ENCODE measurements around the gene TATDN2. TPM values are rescaled to one million over a fixed set of nuclear protein-coding genes. Genes with fewer than 3 reads are reported as not detected.

TATDN2 gene
- polyA plus RNA-seq, 1 of the 3 experiments (the other 2 are of a cell fraction), result 14.7 TPM

GRCh38 chr3:10317311-10317960, 69.2 kb downstream of the TATDN2 start:
- Histone ChIP-seq H3K36me3 (replicated peaks in 1 of 2; ENCODE audit: control insufficient read depth in 1 of 2, insufficient read depth in 2 of 2, low read length in 1 of 2) (peaks cover 58 to 61% of the 10 kb centered on the region in 2 experiments), H3K9me3 (no peaks in the 10 kb centered on the region), H4K20me1 (ENCODE audit: insufficient read depth) (peaks cover 41% of the 10 kb centered on the region), H3K27me3 (ENCODE audit: insufficient read depth) (no peaks in the 10 kb centered on the region), H3K9ac (no peak overlapping the region), H3K4me2 (no peak overlapping the region), H3F3A (replicated peaks; ENCODE audit: insufficient read depth) (no peaks in the 10 kb centered on the region), H3K4me1 (ENCODE audit: control insufficient read depth in 1 of 2, insufficient read depth in 2 of 2, low read depth in 1 of 2, low read length in 1 of 2) (peaks cover 4 to 8% of the 10 kb centered on the region in 2 experiments; a peak in 3 of 4 replicates), H3K27ac (ENCODE audit: low read depth in 2 of 2, low read length in 1 of 2) (no peak overlapping the region), H2AFZ (ENCODE audit: low read depth) (no peak overlapping the region), H3K4me3 (ENCODE audit: low read depth in 2 of 2, low read length in 1 of 2) (no peak overlapping the region), H3K9me2 (no peaks in the 10 kb centered on the region), H3K79me2 (ENCODE audit: insufficient read depth) (peaks cover 67% of the 10 kb centered on the region)
- CTCF ChIA-PET, result no interaction called here
- WGBS (ENCODE audit: low lambda C conversion rate), result 96% methylated on average over 4 of the region's 4 CpGs
- no peak for DNase-seq
- POLR2A ChIA-PET, result no interaction called here
- TF ChIP-seq RFX5 (IDR thresholded peaks at IDR 0.05; ENCODE audit: low read length), result no peak
- TF ChIP-seq EP300 (IDR thresholded peaks at IDR 0.05; ENCODE audit: borderline replicate concordance in 1 of 2, low read depth in 1 of 2, low read length in 1 of 2), result no peak
- TF ChIP-seq GATA2 (CRISPR knock-in tag; IDR thresholded peaks at IDR 0.05), result no peak
- TF ChIP-seq REST (IDR thresholded peaks at IDR 0.05; ENCODE audit: low read depth, low read length), result no peak

GRCh38 chr3:10317961-10318350, 69.7 kb downstream of the TATDN2 start:
- H3K9me2 ChIP-seq, result no peaks in the 10 kb centered on the region

More at GRCh38 chr3:10317961-10318350, 69.7 kb downstream of the TATDN2 start:
- no peak for TF ChIP-seq TEAD4 (IDR thresholded peaks at IDR 0.05; ENCODE audit: borderline replicate concordance, insufficient read depth)
- TF ChIP-seq USF2 (IDR thresholded peaks at IDR 0.05; ENCODE audit: borderline replicate concordance, low read depth, low read length), result no peak
- no peak for TF ChIP-seq USF1 (IDR thresholded peaks at IDR 0.05; ENCODE audit: borderline replicate concordance, low read depth)
- TF ChIP-seq PBX3 (IDR thresholded peaks at IDR 0.05), result no peak
- TF ChIP-seq POLR2AphosphoS5 (IDR thresholded peaks at IDR 0.05; ENCODE audit: low read depth, low read length), result no peak
- TF ChIP-seq RFX5 (IDR thresholded peaks at IDR 0.05; ENCODE audit: low read length), result no peak
- no peak for TF ChIP-seq EP300 (IDR thresholded peaks at IDR 0.05; ENCODE audit: borderline replicate concordance in 1 of 2, low read depth in 1 of 2, low read length in 1 of 2)
- TF ChIP-seq FOSL2 (IDR thresholded peaks at IDR 0.05; ENCODE audit: borderline replicate concordance, low read depth), result no peak
- TF ChIP-seq GATA2 (CRISPR knock-in tag; IDR thresholded peaks at IDR 0.05), result no peak
- no peak for TF ChIP-seq MXI1 (IDR thresholded peaks at IDR 0.05; ENCODE audit: low read depth, low read length)
- no peak for TF ChIP-seq GABPA (IDR thresholded peaks at IDR 0.05; ENCODE audit: low read depth)
- TF ChIP-seq FOXJ3 (CRISPR knock-in tag; IDR thresholded peaks at IDR 0.05), result no peak
- no peak for TF ChIP-seq JUND (IDR thresholded peaks at IDR 0.05)
- no peak for TF ChIP-seq YY1 (IDR thresholded peaks at IDR 0.05; ENCODE audit: low read depth)
- no peak for TF ChIP-seq RAD21 (IDR thresholded peaks at IDR 0.05; ENCODE audit: low read length)
- TF ChIP-seq MEF2A (IDR thresholded peaks at IDR 0.05; ENCODE audit: borderline replicate concordance, low read depth), result no peak
- ChIA-PET CTCF (interaction anchor here (5.9 kb wide), 1 partner anchor 421 kb away, joined by 29 read pairs; no protein-coding TSS in a partner anchor), POLR2A (no interaction called here)
- no peak overlapping the region for H2AFZ ChIP-seq (ENCODE audit: low read depth)
- H3K9ac ChIP-seq, result no peak overlapping the region
- DNase-seq, result no peak
- H3K36me3 ChIP-seq (replicated peaks in 1 of 2; ENCODE audit: control insufficient read depth in 1 of 2, insufficient read depth in 2 of 2, low read length in 1 of 2), result peaks cover 56 to 58% of the 10 kb centered on the region in 2 experiments
- H3K4me1 ChIP-seq (ENCODE audit: control insufficient read depth in 1 of 2, insufficient read depth in 2 of 2, low read depth in 1 of 2, low read length in 1 of 2), result peaks cover 4 to 8% of the 10 kb centered on the region in 2 experiments; a peak in 3 of 4 replicates
- H3K27me3 ChIP-seq (ENCODE audit: insufficient read depth), result no peaks in the 10 kb centered on the region
- H3K4me2 ChIP-seq, result no peak overlapping the region
- H3K4me3 ChIP-seq (ENCODE audit: low read depth in 2 of 2, low read length in 1 of 2), result no peak overlapping the region
- peaks cover 41% of the 10 kb centered on the region for H4K20me1 ChIP-seq (ENCODE audit: insufficient read depth)
- H3K9me3 ChIP-seq, result no peaks in the 10 kb centered on the region
- H3F3A ChIP-seq (replicated peaks; ENCODE audit: insufficient read depth), result no peaks in the 10 kb centered on the region
- H3K79me2 ChIP-seq (ENCODE audit: insufficient read depth), result peaks cover 67% of the 10 kb centered on the region
- no peak overlapping the region for H3K27ac ChIP-seq (ENCODE audit: low read depth in 2 of 2, low read length in 1 of 2)
- 91% methylated on average over 3 of the region's 3 CpGs for WGBS (ENCODE audit: low lambda C conversion rate)

Data from SK-N-SH (cell line).